HCT116 (cell line): ENCODE measurements around the gene SGMS1. TPM values are rescaled to one million over a fixed set of nuclear protein-coding genes. Genes with fewer than 3 reads are reported as not detected.

Source experiments
- ATAC-seq: fragments of 200-7000 bp; cut with Tn5 transposase; 2 replicates; pipeline ENCODE4 v1.9.1; 2020; ENCODE audit warnings: mild to moderate bottlenecking, moderate library complexity
- BruUV-seq: library from RNA; stranded (reverse); fragments of 400-500 nt; replicated peaks from 2 replicates; lab custom pipeline; 2021; lab: Mats Ljungman, UMichigan
- CTCF ChIA-PET: fragments of 300-600 bp; sonication (Branson Sonifier 250); formaldehyde crosslinking; loops from one replicate; lab custom pipeline; 2021; ENCODE audit warnings: antibody characterized with exemption; lab: Charles Lee
- POLR2A ChIA-PET: fragments of 300-600, 350-600 bp; sonication (Branson Sonifier 250); formaldehyde crosslinking; loops from one replicate; lab custom pipeline; 2021; ENCODE audit warnings: antibody characterized with exemption; lab: Charles Lee
- RAD21 ChIA-PET, 2 experiments: fragments of 300-600 bp; sonication (Branson Sonifier 250); formaldehyde crosslinking; loops; one replicate each; lab custom pipeline; 2023; ENCODE audit warnings: low total read pairs in 2 of 2; ENCODE audit not compliant: uncharacterized antibody in 2 of 2, unreplicated experiment in 2 of 2, low non-redundant PET in 1 of 2; lab: Charles Lee
- DNase-seq: peaks from one replicate; pipeline ENCODE4 v3.0.0-alpha.2; 2010; ENCODE audit warnings: low read depth, low spot score
- H2AFZ ChIP-seq: fragments of 200-600 bp; shearing (Covaris generic), sonication (generic); 2 replicates; pipeline ENCODE4 v1.6.1; 2017; ENCODE audit warnings: low read depth, mixed run types, mixed read lengths, antibody characterized with exemption, low read length; ENCODE audit not compliant: poor library complexity, severe bottlenecking
- H3K27ac ChIP-seq: 2 replicates; pipeline ENCODE4 v1.5.1; 2012; ENCODE audit warnings: low read depth, low read length
- H3K27me3 ChIP-seq: fragments of 200-600 bp; sonication (generic); 2 replicates; pipeline ENCODE4 v1.6.1; 2016; ENCODE audit warnings: mixed run types, low read length, mixed read lengths; ENCODE audit not compliant: insufficient read depth
- H3K36me3 ChIP-seq, 2 experiments: fragments of 200-500 bp in 1 of 2; fragments of 200-600 bp in 1 of 2; sonication (Bioruptor generic) in 1 of 2; sonication (generic) in 1 of 2; 2 replicates each; pipeline versions ENCODE4 v1.5.1 to v1.6.1; 2014 to 2016; ENCODE audit warnings: low read length in 2 of 2, inconsistent platforms in 1 of 2, mixed read lengths in 1 of 2, mixed run types in 1 of 2; ENCODE audit not compliant: insufficient read depth in 2 of 2, control insufficient read depth in 1 of 2
- H3K4me1 ChIP-seq, 2 experiments: fragments of 200-600 bp in 1 of 2; sonication (generic) in 1 of 2; 2 replicates each; pipeline versions ENCODE4 v1.5.1 to v1.6.1; 2012 to 2017; ENCODE audit warnings: low read length in 2 of 2, inconsistent platforms in 1 of 2, mild to moderate bottlenecking in 1 of 2, mixed read lengths in 1 of 2, mixed run types in 1 of 2, moderate library complexity in 1 of 2; ENCODE audit not compliant: insufficient read depth in 2 of 2, control insufficient read depth in 1 of 2
- H3K4me2 ChIP-seq: fragments of 200-600 bp; sonication (generic); 2 replicates; pipeline ENCODE4 v1.6.1; 2017; ENCODE audit warnings: mixed run types, low read length, mixed read lengths
- H3K4me3 ChIP-seq, 2 experiments: fragments of 200-600 bp in 1 of 2; sonication (generic) in 1 of 2; replicated peaks in 1 of 2; 2 replicates each; pipeline ENCODE4 v1.5.1; 2011 to 2016; ENCODE audit warnings: low read length in 2 of 2, control low read depth in 1 of 2, low read depth in 1 of 2, mild to moderate bottlenecking in 1 of 2, mixed read lengths in 1 of 2, mixed run types in 1 of 2
- H3K79me2 ChIP-seq: fragments of 200-600 bp; sonication (generic); 2 replicates; pipeline ENCODE4 v1.6.1; 2017; ENCODE audit warnings: mild to moderate bottlenecking, mixed run types, low read length, moderate library complexity, mixed read lengths; ENCODE audit not compliant: insufficient read depth
- H3K9ac ChIP-seq: fragments of 200-600 bp; sonication (generic); 2 replicates; pipeline ENCODE4 v1.6.1; 2016; ENCODE audit warnings: low read length, mixed read lengths
- H3K9me2 ChIP-seq: fragments of 200-600 bp; sonication (generic), shearing (Covaris generic); 2 replicates; pipeline ENCODE4 v1.6.1; 2017; ENCODE audit warnings: mixed run types, mild to moderate bottlenecking, moderate library complexity; ENCODE audit not compliant: insufficient read depth
- H3K9me3 ChIP-seq, 2 experiments: fragments of 200-500 bp in 1 of 2; fragments of 200-600 bp in 1 of 2; sonication (Bioruptor generic) in 1 of 2; sonication (generic) in 1 of 2; 2 replicates each; pipeline ENCODE4 v1.6.1; 2014 to 2017; ENCODE audit warnings: low read length in 2 of 2, mixed read lengths in 2 of 2, inconsistent platforms in 1 of 2, low read depth in 1 of 2, mild to moderate bottlenecking in 1 of 2, mixed run types in 1 of 2, moderate library complexity in 1 of 2; ENCODE audit not compliant: control insufficient read depth in 1 of 2, insufficient read depth in 1 of 2
- H4K20me1 ChIP-seq: fragments of 200-600 bp; sonication (generic), shearing (Covaris generic); 2 replicates; pipeline ENCODE4 v1.6.1; 2017; ENCODE audit warnings: mixed run types, mild to moderate bottlenecking, moderate library complexity; ENCODE audit not compliant: insufficient read depth
- CBX3 ChIP-seq: IDR thresholded peaks from 2 replicates; pipeline ENCODE4 v1.6.1; 2012; ENCODE audit warnings: low read depth
- EGR1 ChIP-seq: IDR thresholded peaks from 2 replicates; pipeline ENCODE4 v1.6.1; 2012; ENCODE audit warnings: low read depth
- JUND ChIP-seq: IDR thresholded peaks from 2 replicates; pipeline ENCODE4 v1.6.1; 2012
- POLR2A ChIP-seq: IDR thresholded peaks from 2 replicates; pipeline ENCODE4 v1.7.0; 2011; ENCODE audit warnings: borderline replicate concordance; ENCODE audit not compliant: insufficient read depth, insufficient read length; ENCODE audit errors: extremely low read depth
- POLR2AphosphoS5 ChIP-seq: IDR thresholded peaks from 2 replicates; pipeline ENCODE4 v1.6.1; 2011; ENCODE audit warnings: mild to moderate bottlenecking, low read depth, low read length, moderate library complexity
- RAD21 ChIP-seq: IDR thresholded peaks from 2 replicates; pipeline ENCODE4 v1.6.1; 2012; ENCODE audit warnings: low read depth, mild to moderate bottlenecking
- SRF ChIP-seq: IDR thresholded peaks from 2 replicates; pipeline ENCODE4 v1.6.1; 2012; ENCODE audit warnings: low read depth
- TCF7L2 ChIP-seq: IDR thresholded peaks from 2 replicates; pipeline ENCODE4 v1.7.0; 2011; ENCODE audit warnings: borderline replicate concordance, inconsistent platforms; ENCODE audit not compliant: insufficient read depth, insufficient read length; ENCODE audit errors: extremely low read depth
- intact Hi-C: fragments of 100-400 bp; cut with micrococcal nuclease; formaldehyde crosslinking; loops from 2 replicates; pipeline ENCODE4 v1.10.0; 2022
- total RNA-seq: library from RNA; stranded (reverse); gene quantifications from one replicate; pipeline ENCODE4 v1.2.1, GENCODE V29; 2021; ENCODE audit not compliant: unreplicated experiment
- TF ChIP-seq, protein P1 (sequence below), 3 experiments: fragments of 200-600 bp in 1 of 3; sonication (generic) in 1 of 3; IDR thresholded peaks in 2 of 3; conservative IDR thresholded peaks in 1 of 3; 2 replicates each; pipeline ENCODE4 v1.5.1; 2012 to 2017; ENCODE audit warnings: low read depth in 2 of 3, low read length in 2 of 3, antibody characterized with exemption in 1 of 3, borderline replicate concordance in 1 of 3, control low read depth in 1 of 3, mild to moderate bottlenecking in 1 of 3, mixed read lengths in 1 of 3, mixed run types in 1 of 3, moderate library complexity in 1 of 3; ENCODE audit not compliant: insufficient read depth in 1 of 3
- TF ChIP-seq, protein P2 (sequence below): IDR thresholded peaks from 2 replicates; pipeline ENCODE4 v1.6.1; 2012
- TF ChIP-seq, protein P3 (sequence below): IDR thresholded peaks from 2 replicates; pipeline ENCODE4 v1.6.1; 2011; ENCODE audit warnings: mild to moderate bottlenecking, low read length, moderate library complexity; ENCODE audit not compliant: insufficient replicate concordance; ENCODE audit errors: extremely low read depth

The SGMS1 gene
- total RNA-seq, 1 experiment from 2014 or later, result 29.1 TPM

DNA sequence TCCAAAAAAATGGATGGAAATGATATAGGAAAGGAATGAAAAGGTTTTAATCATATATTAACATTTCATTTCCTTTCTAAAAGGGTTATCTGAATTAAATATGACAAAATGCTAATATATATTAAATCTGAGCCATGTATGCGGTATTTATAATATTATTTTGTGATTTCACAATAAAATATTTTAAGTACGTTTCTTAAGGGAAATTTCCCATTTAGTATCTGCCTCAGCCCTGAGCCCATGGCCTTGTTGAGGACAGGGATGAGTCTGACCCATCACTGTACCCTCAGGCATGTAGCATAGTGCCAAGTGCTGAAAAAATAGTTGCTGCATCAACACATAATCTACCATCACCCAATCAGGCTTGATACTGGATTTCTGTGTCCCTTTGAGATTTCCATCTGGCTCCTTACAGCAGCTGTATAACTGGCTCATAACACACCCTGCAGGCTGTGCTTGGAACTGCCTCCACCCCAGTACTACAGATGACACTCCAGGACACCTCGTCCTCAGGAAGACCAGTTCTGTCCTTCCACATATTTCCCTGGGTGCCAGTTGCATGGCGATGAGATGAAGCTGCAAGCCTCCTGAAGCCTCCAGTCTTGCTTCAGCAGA lies 313.1 kb downstream of the SGMS1 start:
- DNase-seq, result peak; percentile 18
- H3K9ac ChIP-seq, result no peak overlapping the region
- ChIA-PET POLR2A (no interaction called here), CTCF (no interaction called here), RAD21 (no interaction called here)
- H3K36me3 ChIP-seq, result no peaks in the 10 kb centered on the region
- ATAC-seq, result peak; percentile 99
- TF ChIP-seq RAD21 (0 out of 2 replicates have a peak, but pooled peaks have one; percentile 8), POLR2AphosphoS5 (no peak)
- TF ChIP-seq, protein P1, sequence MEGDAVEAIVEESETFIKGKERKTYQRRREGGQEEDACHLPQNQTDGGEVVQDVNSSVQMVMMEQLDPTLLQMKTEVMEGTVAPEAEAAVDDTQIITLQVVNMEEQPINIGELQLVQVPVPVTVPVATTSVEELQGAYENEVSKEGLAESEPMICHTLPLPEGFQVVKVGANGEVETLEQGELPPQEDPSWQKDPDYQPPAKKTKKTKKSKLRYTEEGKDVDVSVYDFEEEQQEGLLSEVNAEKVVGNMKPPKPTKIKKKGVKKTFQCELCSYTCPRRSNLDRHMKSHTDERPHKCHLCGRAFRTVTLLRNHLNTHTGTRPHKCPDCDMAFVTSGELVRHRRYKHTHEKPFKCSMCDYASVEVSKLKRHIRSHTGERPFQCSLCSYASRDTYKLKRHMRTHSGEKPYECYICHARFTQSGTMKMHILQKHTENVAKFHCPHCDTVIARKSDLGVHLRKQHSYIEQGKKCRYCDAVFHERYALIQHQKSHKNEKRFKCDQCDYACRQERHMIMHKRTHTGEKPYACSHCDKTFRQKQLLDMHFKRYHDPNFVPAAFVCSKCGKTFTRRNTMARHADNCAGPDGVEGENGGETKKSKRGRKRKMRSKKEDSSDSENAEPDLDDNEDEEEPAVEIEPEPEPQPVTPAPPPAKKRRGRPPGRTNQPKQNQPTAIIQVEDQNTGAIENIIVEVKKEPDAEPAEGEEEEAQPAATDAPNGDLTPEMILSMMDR (IDR thresholded peaks at IDR 0.05 in 2 of 3, conservative IDR thresholded peaks at IDR 0.05 in 1 of 3; ENCODE audit: borderline replicate concordance in 1 of 3, insufficient read depth in 1 of 3, low read depth in 2 of 3, low read length in 2 of 3), result peak in 2 of 3 experiments; percentile 64 to 81; a peak in 4 of 6 replicates
- TF ChIP-seq, protein P2, sequence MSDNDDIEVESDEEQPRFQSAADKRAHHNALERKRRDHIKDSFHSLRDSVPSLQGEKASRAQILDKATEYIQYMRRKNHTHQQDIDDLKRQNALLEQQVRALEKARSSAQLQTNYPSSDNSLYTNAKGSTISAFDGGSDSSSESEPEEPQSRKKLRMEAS, result no peak
- H2AFZ ChIP-seq, result no peak overlapping the region
- no peak overlapping the region for H3K4me3 ChIP-seq
- no peak overlapping the region for H3K4me2 ChIP-seq
- no peaks in the 10 kb centered on the region for H3K9me3 ChIP-seq
- no peaks in the 10 kb centered on the region for H3K4me1 ChIP-seq
- no peaks in the 10 kb centered on the region for H4K20me1 ChIP-seq
- H3K79me2 ChIP-seq, result no peaks in the 10 kb centered on the region
- H3K9me2 ChIP-seq, result no peaks in the 10 kb centered on the region
- no peak overlapping the region for H3K27ac ChIP-seq
- BruUV-seq, result no TSS peak
- no peaks in the 10 kb centered on the region for H3K27me3 ChIP-seq
- intact Hi-C loops, result no loop called here

DNA sequence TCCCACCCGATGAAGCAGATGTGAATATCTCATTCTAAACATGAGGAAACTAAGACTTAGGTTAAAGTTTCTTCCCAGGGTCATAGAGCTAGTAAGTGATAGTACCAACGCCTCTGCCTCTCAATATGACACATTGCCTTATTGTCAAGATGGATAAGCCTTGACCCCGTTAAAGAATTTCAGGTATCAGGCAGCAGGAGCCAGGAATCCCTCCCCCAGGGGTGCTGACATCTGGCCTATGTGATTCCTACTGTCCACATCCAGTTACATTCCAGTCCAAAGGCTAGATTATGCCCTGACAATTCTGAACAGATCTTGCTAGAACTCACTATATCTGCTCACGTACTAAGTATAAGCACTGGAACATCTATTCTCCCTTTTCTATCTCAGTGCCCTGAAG lies 314.4 kb downstream of the SGMS1 start:
- H4K20me1 ChIP-seq, result no peaks in the 10 kb centered on the region
- H3K4me2 ChIP-seq, result no peak overlapping the region
- H3K4me3 ChIP-seq, result no peak overlapping the region
- no peak overlapping the region for H3K9ac ChIP-seq
- no TSS peak for BruUV-seq
- no peak overlapping the region for H2AFZ ChIP-seq
- no peaks in the 10 kb centered on the region for H3K27me3 ChIP-seq
- ChIA-PET CTCF (no interaction called here), POLR2A (no interaction called here), RAD21 (no interaction called here)
- H3K9me3 ChIP-seq, result no peaks in the 10 kb centered on the region
- H3K79me2 ChIP-seq, result no peaks in the 10 kb centered on the region
- H3K9me2 ChIP-seq, result no peaks in the 10 kb centered on the region
- ATAC-seq (no peak), DNase-seq (no peak)
- intact Hi-C loops, result no loop called here
- no peaks in the 10 kb centered on the region for H3K36me3 ChIP-seq
- H3K4me1 ChIP-seq, result no peaks in the 10 kb centered on the region
- H3K27ac ChIP-seq, result no peak overlapping the region
- no peak for TF ChIP-seq SRF
- no peak for TF ChIP-seq JUND
- TF ChIP-seq POLR2A, result no peak
- TF ChIP-seq EGR1, result no peak
- TF ChIP-seq, protein P1 (IDR thresholded peaks at IDR 0.05 in 2 of 3, conservative IDR thresholded peaks at IDR 0.05 in 1 of 3; ENCODE audit: borderline replicate concordance in 1 of 3, insufficient read depth in 1 of 3, low read depth in 2 of 3, low read length in 2 of 3), result no peak
- TF ChIP-seq, protein P2, result no peak
- TF ChIP-seq, protein P3, sequence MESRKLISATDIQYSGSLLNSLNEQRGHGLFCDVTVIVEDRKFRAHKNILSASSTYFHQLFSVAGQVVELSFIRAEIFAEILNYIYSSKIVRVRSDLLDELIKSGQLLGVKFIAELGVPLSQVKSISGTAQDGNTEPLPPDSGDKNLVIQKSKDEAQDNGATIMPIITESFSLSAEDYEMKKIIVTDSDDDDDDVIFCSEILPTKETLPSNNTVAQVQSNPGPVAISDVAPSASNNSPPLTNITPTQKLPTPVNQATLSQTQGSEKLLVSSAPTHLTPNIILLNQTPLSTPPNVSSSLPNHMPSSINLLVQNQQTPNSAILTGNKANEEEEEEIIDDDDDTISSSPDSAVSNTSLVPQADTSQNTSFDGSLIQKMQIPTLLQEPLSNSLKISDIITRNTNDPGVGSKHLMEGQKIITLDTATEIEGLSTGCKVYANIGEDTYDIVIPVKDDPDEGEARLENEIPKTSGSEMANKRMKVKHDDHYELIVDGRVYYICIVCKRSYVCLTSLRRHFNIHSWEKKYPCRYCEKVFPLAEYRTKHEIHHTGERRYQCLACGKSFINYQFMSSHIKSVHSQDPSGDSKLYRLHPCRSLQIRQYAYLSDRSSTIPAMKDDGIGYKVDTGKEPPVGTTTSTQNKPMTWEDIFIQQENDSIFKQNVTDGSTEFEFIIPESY, result no peak
- TF ChIP-seq TCF7L2, result no peak
- TF ChIP-seq CBX3, result no peak
